ENCODE measurements around the gene ZDHHC13. TPM values are rescaled to one million over a fixed set of nuclear protein-coding genes. Genes with fewer than 3 reads are reported as not detected.

The ZDHHC13 gene
- total and polyA plus RNA-seq, 2 donors (not counting 1 experiment from before 2014, with no cell fraction given) = 8.8 to 21.7 TPM

GRCh38 chr11:19076744-19077589 lies 40.0 kb upstream of the ZDHHC13 start:
- peak; percentile 62 for DNase-seq
- no peak overlapping the region for H3K4me3 Mint-ChIP-seq
- H3K4me1 Mint-ChIP-seq = no peaks in the 10 kb centered on the region
- TF ChIP-seq EZH2 (IDR thresholded peaks at IDR 0.05; ENCODE audit: borderline replicate concordance, insufficient read depth, low read depth, low read length, poor library complexity, severe bottlenecking) = no peak
- TF ChIP-seq CTCF (IDR thresholded peaks at IDR 0.05) = peak; percentile 100
- H3K4me1 ChIP-seq (ENCODE audit: control insufficient read depth in 2 of 2, insufficient read depth in 2 of 2, low read length in 2 of 2) = peaks cover 0 to 4% of the 10 kb centered on the region in 2 donors
- H3K27ac ChIP-seq (ENCODE audit: low read length in 2 of 2) = no peak overlapping the region
- no peaks in the 10 kb centered on the region for H4K20me1 ChIP-seq (ENCODE audit: control insufficient read depth, insufficient read depth, low read length, poor library complexity, severe bottlenecking)
- CTCF ChIA-PET = interaction anchor here (0.5 to 3.1 kb wide), 20 partner anchors 10 to 1286 kb away, joined by 3 to 21 read pairs (median 4); partner anchors contain the start of gene MRGPRX2
- H3K27ac Mint-ChIP-seq = no peak overlapping the region
- POLR2A ChIA-PET = no interaction called here
- peak; percentile 79 for ATAC-seq (ENCODE audit: low read depth)
- H3K4me3 ChIP-seq (ENCODE audit: control extremely low read depth in 1 of 5, extremely low read depth in 1 of 5, insufficient read depth in 1 of 5, low read depth in 2 of 5, low read length in 4 of 5) = no peak overlapping the region
- no peaks in the 10 kb centered on the region for H3K79me2 ChIP-seq (ENCODE audit: control insufficient read depth, insufficient read depth, low read length)
- no peaks in the 10 kb centered on the region for H3K9me3 ChIP-seq (ENCODE audit: control extremely low read depth in 1 of 3, control insufficient read depth in 2 of 3, insufficient read depth in 1 of 3, low read length in 2 of 3)
- intact Hi-C loops (cut with micrococcal nuclease) = loop anchor here (2.0 kb wide), 1 partner anchor 40 kb away; the partner anchor contains the start of gene ZDHHC13
- no peaks in the 10 kb centered on the region for H3K9me3 Mint-ChIP-seq (ENCODE audit: insufficient read depth)
- H2AFZ ChIP-seq (ENCODE audit: insufficient read depth, low read depth, low read length, poor library complexity, severe bottlenecking) = no peak overlapping the region
- no peaks in the 10 kb centered on the region for H3K36me3 ChIP-seq (replicated peaks in 1 of 2; ENCODE audit: control extremely low read depth in 1 of 2, control insufficient read depth in 1 of 2, extremely low read depth in 1 of 2, insufficient read depth in 2 of 2, low read length in 1 of 2)
- no peak overlapping the region for H3K9ac ChIP-seq (ENCODE audit: low read length)
- no peak overlapping the region for H3K4me2 ChIP-seq (replicated peaks; ENCODE audit: low read depth, low read length, poor library complexity, severe bottlenecking)
- peaks cover 24% of the 10 kb centered on the region for H3K27me3 Mint-ChIP-seq
- 64% methylated on average over 8 of the region's 10 CpGs for WGBS (ENCODE audit: insufficient coverage)
- H3K27me3 ChIP-seq (replicated peaks in 1 of 4; ENCODE audit: control extremely low read depth in 1 of 4, control insufficient read depth in 3 of 4, insufficient read depth in 4 of 4, low read length in 3 of 4) = peaks cover 0 to 6% (median 2%) of the 10 kb centered on the region in 4 experiments

DNA sequence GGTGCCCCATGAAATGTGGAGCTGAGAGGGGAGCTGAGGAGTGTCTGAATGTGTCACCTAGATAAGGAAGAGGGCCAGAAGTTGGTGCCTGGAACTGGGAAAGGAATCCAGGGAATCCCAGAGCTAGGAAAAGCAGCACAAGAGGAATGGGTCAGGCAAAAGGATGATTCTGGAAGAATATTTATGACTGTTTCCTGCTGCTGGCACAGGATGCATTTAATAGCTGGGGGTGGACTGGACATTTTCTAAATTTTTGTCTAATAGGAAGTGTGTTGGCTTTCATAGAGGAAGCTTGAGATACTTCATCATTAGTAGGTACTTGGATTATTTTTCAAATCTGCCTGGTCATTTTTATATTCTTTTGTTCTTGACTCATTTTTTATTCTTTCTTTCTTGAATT lies 39.0 kb upstream of the ZDHHC13 start:
- Histone ChIP-seq H3K4me2 (replicated peaks; ENCODE audit: low read depth, low read length, poor library complexity, severe bottlenecking) (no peak overlapping the region), H3K79me2 (ENCODE audit: control insufficient read depth, insufficient read depth, low read length) (no peaks in the 10 kb centered on the region), H3K9ac (ENCODE audit: low read length) (no peak overlapping the region), H3K27ac (ENCODE audit: low read length in 2 of 2) (no peak overlapping the region), H3K4me1 (ENCODE audit: control insufficient read depth in 2 of 2, insufficient read depth in 2 of 2, low read length in 2 of 2) (peaks cover 0 to 4% of the 10 kb centered on the region in 2 donors), H3K4me3 (ENCODE audit: control extremely low read depth in 1 of 5, extremely low read depth in 1 of 5, insufficient read depth in 1 of 5, low read depth in 2 of 5, low read length in 4 of 5) (no peak overlapping the region), H3K9me3 (ENCODE audit: control extremely low read depth in 1 of 3, control insufficient read depth in 2 of 3, insufficient read depth in 1 of 3, low read length in 2 of 3) (no peaks in the 10 kb centered on the region), H2AFZ (ENCODE audit: insufficient read depth, low read depth, low read length, poor library complexity, severe bottlenecking) (no peak overlapping the region), H3K36me3 (replicated peaks in 1 of 2; ENCODE audit: control extremely low read depth in 1 of 2, control insufficient read depth in 1 of 2, extremely low read depth in 1 of 2, insufficient read depth in 2 of 2, low read length in 1 of 2) (no peaks in the 10 kb centered on the region), H3K27me3 (replicated peaks in 1 of 4; ENCODE audit: control extremely low read depth in 1 of 4, control insufficient read depth in 3 of 4, insufficient read depth in 4 of 4, low read length in 3 of 4) (peaks cover 0 to 6% (median 3%) of the 10 kb centered on the region in 4 experiments), H4K20me1 (ENCODE audit: control insufficient read depth, insufficient read depth, low read length, poor library complexity, severe bottlenecking) (no peaks in the 10 kb centered on the region)
- no peak for DNase-seq
- Mint-ChIP-seq H3K27ac (no peak overlapping the region), H3K9me3 (ENCODE audit: insufficient read depth) (no peaks in the 10 kb centered on the region), H3K4me3 (no peak overlapping the region), H3K4me1 (no peaks in the 10 kb centered on the region), H3K27me3 (peaks cover 22% of the 10 kb centered on the region)
- TF ChIP-seq EZH2 (IDR thresholded peaks at IDR 0.05; ENCODE audit: borderline replicate concordance, insufficient read depth, low read depth, low read length, poor library complexity, severe bottlenecking) (no peak), CTCF (IDR thresholded peaks at IDR 0.05) (no peak)
- intact Hi-C loops (cut with micrococcal nuclease) = loop anchor here (2.0 kb wide), 1 partner anchor 39 kb away; the partner anchor contains the start of gene ZDHHC13
- ATAC-seq (ENCODE audit: low read depth) = no peak
- ChIA-PET CTCF (interaction anchor here (0.8 to 3.1 kb wide), 12 partner anchors 9 to 1050 kb away, joined by 3 to 21 read pairs (median 5); partner anchors contain the start of gene MRGPRX2), POLR2A (no interaction called here)
